Measurements from ENCODE around the gene HCST. TPM values are rescaled to one million over a fixed set of nuclear protein-coding genes. Genes with fewer than 3 reads are reported as not detected.

HCST gene
- total RNA-seq, 4 donors from 2014 or later, result 2.9 to 72.6 (median 4.7) TPM; not detected in 1

DNA sequence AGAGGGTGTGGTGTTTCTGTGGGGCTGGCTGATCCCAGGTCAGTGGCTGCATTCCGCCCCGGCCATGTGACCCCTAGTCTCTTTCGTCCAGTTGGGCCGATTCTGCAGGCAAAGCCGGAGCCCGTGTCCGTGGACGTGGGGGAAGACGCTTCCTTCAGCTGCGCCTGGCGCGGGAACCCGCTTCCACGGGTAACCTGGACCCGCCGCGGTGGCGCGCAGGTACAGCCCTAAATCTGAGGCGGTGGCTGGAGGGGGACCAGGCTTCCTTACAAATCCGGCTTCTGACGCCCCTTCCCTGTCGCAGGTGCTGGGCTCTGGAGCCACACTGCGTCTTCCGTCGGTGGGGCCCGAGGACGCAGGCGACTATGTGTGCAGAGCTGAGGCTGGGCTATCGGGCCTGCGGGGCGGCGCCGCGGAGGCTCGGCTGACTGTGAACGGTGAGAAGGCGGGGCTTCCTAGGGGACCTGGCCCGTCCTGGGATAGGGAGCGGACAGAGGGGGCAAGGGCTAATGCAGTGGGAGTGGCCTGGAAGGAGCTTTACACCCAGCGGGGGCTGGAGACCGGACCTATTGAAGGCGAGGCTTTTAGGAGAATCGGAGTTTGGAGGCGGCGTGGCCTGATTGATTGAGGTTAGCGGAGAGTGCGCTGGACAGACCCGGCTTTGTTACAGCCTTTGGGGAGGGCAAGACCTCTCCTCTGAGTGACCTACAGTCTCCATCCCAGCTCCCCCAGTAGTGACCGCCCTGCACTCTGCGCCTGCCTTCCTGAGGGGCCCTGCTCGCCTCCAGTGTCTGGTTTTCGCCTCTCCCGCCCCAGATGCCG is 41.3 kb upstream of the HCST start:
- TF ChIP-seq, protein P1, sequence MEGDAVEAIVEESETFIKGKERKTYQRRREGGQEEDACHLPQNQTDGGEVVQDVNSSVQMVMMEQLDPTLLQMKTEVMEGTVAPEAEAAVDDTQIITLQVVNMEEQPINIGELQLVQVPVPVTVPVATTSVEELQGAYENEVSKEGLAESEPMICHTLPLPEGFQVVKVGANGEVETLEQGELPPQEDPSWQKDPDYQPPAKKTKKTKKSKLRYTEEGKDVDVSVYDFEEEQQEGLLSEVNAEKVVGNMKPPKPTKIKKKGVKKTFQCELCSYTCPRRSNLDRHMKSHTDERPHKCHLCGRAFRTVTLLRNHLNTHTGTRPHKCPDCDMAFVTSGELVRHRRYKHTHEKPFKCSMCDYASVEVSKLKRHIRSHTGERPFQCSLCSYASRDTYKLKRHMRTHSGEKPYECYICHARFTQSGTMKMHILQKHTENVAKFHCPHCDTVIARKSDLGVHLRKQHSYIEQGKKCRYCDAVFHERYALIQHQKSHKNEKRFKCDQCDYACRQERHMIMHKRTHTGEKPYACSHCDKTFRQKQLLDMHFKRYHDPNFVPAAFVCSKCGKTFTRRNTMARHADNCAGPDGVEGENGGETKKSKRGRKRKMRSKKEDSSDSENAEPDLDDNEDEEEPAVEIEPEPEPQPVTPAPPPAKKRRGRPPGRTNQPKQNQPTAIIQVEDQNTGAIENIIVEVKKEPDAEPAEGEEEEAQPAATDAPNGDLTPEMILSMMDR (IDR thresholded peaks at IDR 0.05; ENCODE audit: low read depth), result no peak

- TF ChIP-seq, protein P1 (IDR thresholded peaks at IDR 0.05; ENCODE audit: low read depth), result no peak
Measured at GRCh38 chr19:35861640-35862160, 40.6 kb upstream of the HCST start.

GRCh38 chr19:35862528-35862927 is 39.8 kb upstream of the HCST start:
- TF ChIP-seq, protein P1 (IDR thresholded peaks at IDR 0.05; ENCODE audit: low read depth), result no peak

DNA sequence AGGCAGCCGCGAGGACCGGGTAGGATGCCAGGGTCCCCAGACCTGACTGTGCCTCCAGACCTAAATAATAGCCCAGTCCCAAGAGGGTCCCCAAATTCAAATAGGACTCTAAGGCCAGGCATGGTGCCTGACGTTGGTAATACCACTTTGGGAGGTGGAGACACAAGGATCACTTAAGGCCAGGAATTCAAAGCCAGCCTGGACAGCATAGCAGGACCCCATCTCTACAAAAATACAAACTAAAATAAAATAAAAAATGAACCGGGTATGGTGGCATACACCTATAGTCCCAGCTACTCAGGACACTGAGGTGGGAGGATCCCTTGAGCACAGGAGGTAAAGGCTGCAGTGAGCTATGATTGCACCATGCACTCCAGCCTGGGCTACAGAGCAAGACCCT is 39.3 kb upstream of the HCST start:
- TF ChIP-seq, protein P1 (IDR thresholded peaks at IDR 0.05; ENCODE audit: low read depth), result no peak

- TF ChIP-seq, protein P1 (IDR thresholded peaks at IDR 0.05; ENCODE audit: low read depth), result no peak
Measured at GRCh38 chr19:35868172-35868822, 34.0 kb upstream of the HCST start, which contains the start of gene APLP1. APLP1 (plus strand) TSS chr19:35868574; CDS start chr19:35868637, 63 bp downstream.

DNA sequence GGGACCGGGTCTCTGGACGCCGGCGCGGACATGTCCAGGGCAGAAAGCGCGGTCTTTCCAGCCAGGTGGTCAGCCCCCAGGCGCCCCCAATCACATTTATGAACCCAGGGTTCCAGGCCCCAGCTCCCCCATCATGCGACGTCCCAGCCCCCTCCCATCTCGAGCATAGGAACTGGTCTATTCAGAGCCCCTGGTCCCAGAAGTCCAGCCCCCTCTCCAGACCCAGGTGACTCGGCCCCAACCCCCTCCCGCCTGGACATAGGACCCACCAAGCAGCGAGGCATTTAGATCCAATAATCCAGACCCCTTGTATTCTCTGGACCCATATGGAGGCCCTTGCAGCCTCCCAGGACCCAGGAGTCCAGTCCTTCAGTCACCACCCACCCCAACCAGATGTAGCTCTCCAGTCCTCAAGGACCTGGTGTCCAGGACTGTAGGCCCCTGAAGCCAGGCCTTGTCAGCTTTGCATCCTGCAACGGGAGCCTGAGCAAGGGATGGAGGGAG is 33.5 kb upstream of the HCST start:
- TF ChIP-seq, protein P1 (IDR thresholded peaks at IDR 0.05; ENCODE audit: low read depth), result no peak
